SU-DHL-6 (cell line): ENCODE data around the gene RAD1.
"Not testable (repeated sequence)": the region's sequence is repeated elsewhere in the genome, so short reads cannot be mapped to it uniquely, and the experiment has no call there.

ENCODE experiments used
- H2AFZ ChIP-seq: fragments of 200-600 bp; sonication (generic); 2 replicates; pipeline ENCODE4 v1.6.1; 2014; ENCODE audit warnings: low read depth, mild to moderate bottlenecking, moderate library complexity, mixed read lengths, antibody characterized with exemption, low read length; ENCODE audit not compliant: severe bottlenecking
- H3F3A ChIP-seq: fragments of 200-600 bp; shearing (Covaris generic); 2 replicates; pipeline ENCODE4 v1.6.0; 2016; ENCODE audit warnings: antibody characterized with exemption, mild to moderate bottlenecking; ENCODE audit not compliant: insufficient read depth
- H3K27ac ChIP-seq: fragments of 200-600 bp; sonication (generic); 2 replicates; pipeline ENCODE4 v1.5.1; 2016; ENCODE audit warnings: low read depth, mild to moderate bottlenecking, low read length, moderate library complexity, mixed read lengths
- H3K27me3 ChIP-seq: fragments of 200-600 bp; sonication (generic), shearing (Covaris generic); 2 replicates; pipeline ENCODE4 v1.6.0; 2014; ENCODE audit warnings: mild to moderate bottlenecking, low read length
- H3K36me3 ChIP-seq: fragments of 200-600 bp; sonication (generic); 2 replicates; pipeline ENCODE4 v1.6.1; 2014; ENCODE audit warnings: mild to moderate bottlenecking, low read length, mixed read lengths
- H3K4me2 ChIP-seq: fragments of 300-600, 200-600 bp; shearing (Covaris generic), sonication (generic); 2 replicates; pipeline ENCODE4 v1.6.0; 2014; ENCODE audit warnings: low read length, low read depth, mild to moderate bottlenecking; ENCODE audit not compliant: poor library complexity, severe bottlenecking
- H3K4me3 ChIP-seq: fragments of 200-600 bp; sonication (generic); 2 replicates; pipeline ENCODE4 v1.5.1; 2014; ENCODE audit warnings: antibody characterized with exemption, low read length, mild to moderate bottlenecking, mixed read lengths; ENCODE audit not compliant: insufficient read depth, poor library complexity, severe bottlenecking
- H3K79me2 ChIP-seq: fragments of 200-600 bp; sonication (generic); 2 replicates; pipeline ENCODE4 v1.6.1; 2014; ENCODE audit warnings: mild to moderate bottlenecking, low read length, moderate library complexity; ENCODE audit not compliant: insufficient read depth
- H3K9ac ChIP-seq: fragments of 200-600 bp; sonication (generic); 2 replicates; pipeline ENCODE4 v1.7.0; 2014; ENCODE audit warnings: mild to moderate bottlenecking, low read length
- H3K9me2 ChIP-seq: fragments of 200-600 bp; sonication (generic); replicated peaks from 2 replicates; pipeline ENCODE4 v1.6.1; 2014; ENCODE audit warnings: low read length; ENCODE audit not compliant: insufficient read depth
- H3K9me3 ChIP-seq: fragments of 200-600 bp; sonication (generic); 2 replicates; pipeline ENCODE4 v1.6.1; 2014; ENCODE audit warnings: low read length, mixed read lengths; ENCODE audit not compliant: insufficient read depth
- H4K20me1 ChIP-seq: fragments of 200-600 bp; sonication (generic); 2 replicates; pipeline ENCODE4 v1.6.1; 2014; ENCODE audit warnings: low read depth, mild to moderate bottlenecking, antibody characterized with exemption, low read length, moderate library complexity, mixed read lengths
- EZH2phosphoT487 ChIP-seq: fragments of 200-600 bp; sonication (generic), shearing (Covaris generic); conservative IDR thresholded peaks from 2 replicates; pipeline ENCODE4 v1.6.1; 2018; ENCODE audit warnings: mild to moderate bottlenecking, antibody characterized with exemption, low read length, moderate library complexity, mixed read lengths
- TF ChIP-seq, protein P1 (sequence below): fragments of 200-600 bp; sonication (generic); IDR thresholded peaks from one replicate; pipeline ENCODE4 v1.5.1; 2017; ENCODE audit warnings: antibody characterized with exemption, mild to moderate bottlenecking, low read length, moderate library complexity; ENCODE audit not compliant: insufficient read depth, poor library complexity, severe bottlenecking

Gene RAD1

DNA sequence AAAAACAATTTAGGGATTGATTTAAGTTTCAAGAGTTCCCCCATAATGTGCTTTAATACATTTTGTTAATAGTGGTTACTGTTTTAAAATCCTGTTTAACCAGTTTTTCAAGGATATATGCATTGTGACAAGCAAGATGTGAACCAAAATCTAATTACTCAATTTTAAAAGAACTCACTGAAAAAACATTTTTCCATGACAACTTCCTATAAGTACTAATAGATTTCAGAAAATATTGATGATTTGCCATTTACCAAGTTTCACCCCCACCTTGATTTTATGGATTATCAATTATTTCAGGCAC, 9.1 kb upstream of the RAD1 start:
- Histone ChIP-seq H3K36me3 (peaks cover 70% of the 10 kb centered on the region), H3K27me3 (no peaks in the 10 kb centered on the region), H3K9ac (no peak overlapping the region), H3F3A (peaks cover 89% of the 10 kb centered on the region), H3K9me2 (no peaks in the 10 kb centered on the region), H3K4me2 (no peak overlapping the region), H3K4me3 (no peak overlapping the region), H3K9me3 (no peaks in the 10 kb centered on the region), H3K79me2 (peaks cover 24% of the 10 kb centered on the region), H2AFZ (no peak overlapping the region), H4K20me1 (peaks cover 26% of the 10 kb centered on the region), H3K27ac (no peak overlapping the region)
- TF ChIP-seq, protein P1, sequence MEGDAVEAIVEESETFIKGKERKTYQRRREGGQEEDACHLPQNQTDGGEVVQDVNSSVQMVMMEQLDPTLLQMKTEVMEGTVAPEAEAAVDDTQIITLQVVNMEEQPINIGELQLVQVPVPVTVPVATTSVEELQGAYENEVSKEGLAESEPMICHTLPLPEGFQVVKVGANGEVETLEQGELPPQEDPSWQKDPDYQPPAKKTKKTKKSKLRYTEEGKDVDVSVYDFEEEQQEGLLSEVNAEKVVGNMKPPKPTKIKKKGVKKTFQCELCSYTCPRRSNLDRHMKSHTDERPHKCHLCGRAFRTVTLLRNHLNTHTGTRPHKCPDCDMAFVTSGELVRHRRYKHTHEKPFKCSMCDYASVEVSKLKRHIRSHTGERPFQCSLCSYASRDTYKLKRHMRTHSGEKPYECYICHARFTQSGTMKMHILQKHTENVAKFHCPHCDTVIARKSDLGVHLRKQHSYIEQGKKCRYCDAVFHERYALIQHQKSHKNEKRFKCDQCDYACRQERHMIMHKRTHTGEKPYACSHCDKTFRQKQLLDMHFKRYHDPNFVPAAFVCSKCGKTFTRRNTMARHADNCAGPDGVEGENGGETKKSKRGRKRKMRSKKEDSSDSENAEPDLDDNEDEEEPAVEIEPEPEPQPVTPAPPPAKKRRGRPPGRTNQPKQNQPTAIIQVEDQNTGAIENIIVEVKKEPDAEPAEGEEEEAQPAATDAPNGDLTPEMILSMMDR: no peak
- no peak for TF ChIP-seq EZH2phosphoT487

DNA sequence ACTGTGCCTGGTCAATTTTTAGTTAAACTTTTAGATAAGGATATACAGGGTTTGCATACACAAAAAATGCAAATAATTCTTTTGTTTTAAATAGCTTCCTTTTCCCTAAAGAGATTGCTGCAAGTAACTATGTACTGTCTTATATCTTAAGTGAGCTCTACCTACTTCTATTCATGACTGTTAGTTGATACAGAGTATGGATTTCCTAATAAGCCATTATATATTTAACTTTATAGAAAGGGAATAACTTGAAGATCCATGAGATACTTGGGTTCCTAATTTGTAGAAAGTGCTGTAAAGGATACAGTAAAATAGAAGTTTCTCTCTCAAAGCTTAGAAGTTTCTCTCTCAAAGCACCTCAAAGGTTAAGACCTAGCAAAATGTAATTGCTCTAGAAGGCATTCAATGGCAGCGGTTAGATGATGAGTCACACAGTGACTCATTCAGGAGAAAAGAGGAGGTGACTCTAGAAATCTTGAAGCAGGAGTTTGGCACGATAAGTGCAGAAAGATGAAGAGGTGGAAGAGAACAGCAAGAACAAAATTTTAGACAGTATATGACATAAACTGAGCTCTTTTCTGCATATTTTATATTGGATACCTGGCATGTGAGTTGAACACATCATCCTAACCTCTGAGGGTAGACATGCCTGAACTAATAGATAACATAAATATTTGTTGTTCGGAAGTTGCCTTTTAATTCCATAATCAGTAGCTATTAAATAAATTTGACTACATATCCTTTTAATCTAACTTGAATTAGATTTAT, 8.6 kb upstream of the RAD1 start:
- peaks cover 30% of the 10 kb centered on the region for H3K79me2 ChIP-seq
- peaks cover 88% of the 10 kb centered on the region for H3F3A ChIP-seq
- no peak overlapping the region for H3K9ac ChIP-seq
- TF ChIP-seq, protein P1: no peak
- TF ChIP-seq EZH2phosphoT487: no peak
- no peak overlapping the region for H3K4me3 ChIP-seq
- no peak overlapping the region for H2AFZ ChIP-seq
- no peaks in the 10 kb centered on the region for H3K9me3 ChIP-seq
- H3K9me2 ChIP-seq: no peaks in the 10 kb centered on the region
- H4K20me1 ChIP-seq: peaks cover 29% of the 10 kb centered on the region
- H3K4me2 ChIP-seq: no peak overlapping the region
- no peaks in the 10 kb centered on the region for H3K27me3 ChIP-seq
- H3K36me3 ChIP-seq: peaks cover 74% of the 10 kb centered on the region
- H3K27ac ChIP-seq: no peak overlapping the region

- H3K36me3 ChIP-seq: peaks cover 80% of the 10 kb centered on the region
- H3K9ac ChIP-seq, H3K9me2 ChIP-seq, H3K9me3 ChIP-seq, H2AFZ ChIP-seq, H3K4me2 ChIP-seq, H3K4me3 ChIP-seq, H3K27me3 ChIP-seq, H3K27ac ChIP-seq: not testable (repeated sequence)
- H4K20me1 ChIP-seq: peaks cover 32% of the 10 kb centered on the region
- peaks cover 36% of the 10 kb centered on the region for H3K79me2 ChIP-seq
- H3F3A ChIP-seq: peaks cover 86% of the 10 kb centered on the region
Observed at GRCh38 chr5:34923256-34923655, 8.0 kb upstream of the RAD1 start.

GRCh38 chr5:34919077-34919476, 3.8 kb upstream of the RAD1 start:
- H3K27ac ChIP-seq: no peak overlapping the region
- H3K4me3 ChIP-seq: no peak overlapping the region
- peaks cover 74% of the 10 kb centered on the region for H3K79me2 ChIP-seq
- H2AFZ ChIP-seq: no peak overlapping the region
- no peak overlapping the region for H3K4me2 ChIP-seq
- H3K9me2 ChIP-seq: no peaks in the 10 kb centered on the region
- peaks cover 35% of the 10 kb centered on the region for H4K20me1 ChIP-seq
- H3K36me3 ChIP-seq: peaks cover 59% of the 10 kb centered on the region
- H3K27me3 ChIP-seq: no peaks in the 10 kb centered on the region
- H3K9ac ChIP-seq: no peak overlapping the region
- H3K9me3 ChIP-seq: no peaks in the 10 kb centered on the region
- H3F3A ChIP-seq: peaks cover 50% of the 10 kb centered on the region
- TF ChIP-seq, protein P1: no peak
- TF ChIP-seq EZH2phosphoT487: no peak
